GM18907 (cell line): ENCODE results near the gene FDX2.

Experiments used
- ATAC-seq: cut with Tn5 transposase; IDR thresholded peaks from one replicate; pipeline ENCODE4 v1.9.1; 2021; ENCODE audit warnings: mild to moderate bottlenecking, moderate library complexity; ENCODE audit not compliant: unreplicated experiment

The FDX2 gene

GRCh38 chr19:10333758-10334587 is 18.2 kb upstream of the FDX2 start:
- ATAC-seq, result no peak

DNA sequence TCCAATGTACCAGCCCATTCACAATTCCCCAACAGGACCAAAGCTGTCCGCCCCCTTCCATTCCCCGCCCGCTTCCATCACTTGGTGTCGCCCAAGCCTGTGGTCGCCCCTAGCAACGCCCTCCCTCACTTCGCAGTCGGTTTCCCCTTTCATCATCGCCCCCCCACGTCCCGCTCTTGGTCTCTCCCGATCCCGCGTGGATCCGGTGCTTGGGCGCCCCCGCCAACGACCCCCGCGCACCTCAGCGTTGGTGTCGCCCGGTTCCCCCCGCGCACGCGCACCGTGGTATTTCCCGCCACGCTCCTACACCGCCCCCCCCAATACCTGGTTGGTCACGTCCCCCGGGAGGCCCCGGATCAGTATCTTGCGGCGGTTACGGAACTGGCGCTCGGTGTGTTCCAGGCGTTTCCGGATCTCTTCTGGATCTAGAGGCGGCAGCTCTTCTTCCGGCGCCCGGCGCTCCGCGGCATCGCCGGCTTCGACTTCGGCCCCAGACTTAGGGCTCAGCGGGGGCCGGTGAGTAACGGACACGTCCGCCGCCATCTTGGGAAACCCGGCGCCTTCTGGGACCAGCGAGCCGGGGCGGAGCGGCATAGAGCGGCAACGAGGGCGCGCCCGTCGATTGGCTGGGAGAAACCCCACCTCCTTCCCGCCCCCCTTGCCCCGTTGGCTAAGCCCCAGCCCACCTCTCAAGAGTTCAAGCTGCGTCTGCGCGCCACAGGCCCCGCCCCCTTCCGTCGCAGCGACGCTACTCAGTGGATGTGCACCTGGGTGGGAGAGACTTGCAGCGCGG is 17.3 kb upstream of the FDX2 start, which contains the start of gene RAVER1:
TSS of gene RAVER1 (minus strand) at position 565 of the 793 bp plus-strand sequence. CDS start at position 543, 22 bp downstream.
- ATAC-seq, result peak; percentile 82

DNA sequence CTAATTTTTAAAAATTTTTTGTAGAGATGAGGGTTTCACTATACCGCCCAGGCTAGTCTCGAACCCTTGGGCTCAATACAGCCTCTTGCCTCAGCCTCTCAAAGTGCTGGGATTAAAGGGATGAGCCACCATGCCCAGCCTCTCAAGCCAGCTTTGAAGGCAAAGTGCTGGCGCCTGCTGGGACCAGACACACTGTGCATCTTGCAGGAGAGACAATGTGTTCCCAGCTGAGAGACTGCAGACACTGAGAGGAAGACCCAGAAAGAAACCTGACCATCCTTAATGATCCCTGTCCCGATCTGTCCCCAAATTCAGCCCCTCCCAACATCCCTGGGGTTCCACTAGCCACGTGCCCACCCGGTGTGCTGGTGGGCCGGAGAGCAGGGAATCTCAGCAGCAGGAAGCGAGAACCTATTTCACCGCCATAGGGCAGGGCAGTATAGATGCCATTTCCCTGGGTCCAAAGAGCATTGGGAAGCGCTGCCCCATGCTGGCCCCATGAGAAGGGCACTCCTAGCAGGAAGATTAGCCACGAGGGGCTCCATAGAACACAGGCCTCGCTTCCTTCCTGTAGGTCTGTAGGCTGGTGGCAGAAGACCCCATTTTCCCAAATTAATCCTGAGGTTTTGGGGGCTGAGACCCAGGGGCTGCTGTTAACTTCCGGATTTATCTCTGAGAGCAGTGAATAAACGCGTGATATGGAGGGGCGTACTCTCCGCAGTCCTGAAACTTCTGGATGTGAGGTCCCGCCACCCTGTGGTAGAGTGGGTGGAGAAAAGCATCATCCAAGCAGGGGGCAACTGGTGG is 16.5 kb upstream of the FDX2 start:
- peak; percentile 6 for ATAC-seq

DNA sequence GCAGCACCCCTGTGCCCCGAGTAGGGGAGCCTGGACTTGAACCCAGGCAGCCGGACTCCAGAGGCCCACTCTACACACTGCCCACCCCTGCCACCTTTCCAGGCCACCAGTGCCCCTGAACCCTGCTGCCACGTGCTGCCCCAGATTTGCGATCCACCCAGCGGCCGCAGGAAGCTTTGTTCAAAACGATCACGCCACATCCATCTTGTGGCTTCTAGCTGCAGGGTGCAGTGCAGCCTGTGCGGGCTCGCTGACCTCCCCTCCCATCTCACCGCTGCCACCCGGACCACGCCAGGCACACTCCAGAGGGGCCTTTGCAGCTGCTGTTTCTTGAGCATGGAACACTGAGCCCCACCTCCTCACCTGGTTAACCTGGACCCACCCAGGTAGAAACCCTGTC is 13.7 kb upstream of the FDX2 start:
- ATAC-seq, result no peak

DNA sequence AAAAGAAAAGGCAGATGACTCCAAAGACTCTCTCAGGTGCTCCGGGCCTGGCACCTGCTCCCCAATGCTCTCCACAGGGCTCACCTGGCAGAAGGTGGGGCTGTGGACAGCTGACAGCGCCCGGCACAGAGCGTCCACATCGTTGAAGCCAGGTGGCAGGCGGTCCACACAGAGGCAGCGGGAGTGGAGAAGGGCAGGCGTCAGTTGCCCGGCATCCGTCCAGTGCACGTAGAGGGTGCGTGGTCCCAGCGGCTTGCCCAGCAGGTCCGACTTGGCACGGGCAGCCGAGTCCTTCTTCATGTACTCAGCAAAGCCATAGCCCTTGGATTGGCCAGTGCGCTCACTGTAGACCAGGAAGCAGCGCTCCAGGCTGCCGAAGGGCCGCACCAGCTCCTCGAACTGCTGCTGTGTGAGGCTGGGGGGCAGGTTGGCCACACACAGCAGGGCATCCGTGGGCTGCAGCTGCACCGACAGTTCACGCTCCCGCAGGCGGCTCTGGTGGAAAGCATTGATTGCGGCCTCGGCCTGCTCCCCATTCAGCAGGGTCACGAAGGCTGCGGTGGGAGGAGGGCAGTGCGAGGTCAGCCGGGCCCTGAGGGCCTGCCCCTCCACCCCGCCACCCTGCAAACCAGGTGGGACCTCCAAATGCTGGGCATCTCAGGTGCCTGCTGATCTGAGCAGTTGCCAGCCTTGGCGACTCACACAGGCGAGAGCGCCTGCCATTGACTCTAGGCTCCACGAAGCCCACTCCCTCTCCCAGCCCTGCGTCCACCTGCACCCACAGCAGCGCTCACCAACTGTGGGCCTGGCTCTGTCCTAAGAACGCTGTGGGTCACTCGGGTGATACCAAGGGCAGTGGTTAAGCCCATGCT is 13.0 kb upstream of the FDX2 start:
- ATAC-seq, result no peak

DNA sequence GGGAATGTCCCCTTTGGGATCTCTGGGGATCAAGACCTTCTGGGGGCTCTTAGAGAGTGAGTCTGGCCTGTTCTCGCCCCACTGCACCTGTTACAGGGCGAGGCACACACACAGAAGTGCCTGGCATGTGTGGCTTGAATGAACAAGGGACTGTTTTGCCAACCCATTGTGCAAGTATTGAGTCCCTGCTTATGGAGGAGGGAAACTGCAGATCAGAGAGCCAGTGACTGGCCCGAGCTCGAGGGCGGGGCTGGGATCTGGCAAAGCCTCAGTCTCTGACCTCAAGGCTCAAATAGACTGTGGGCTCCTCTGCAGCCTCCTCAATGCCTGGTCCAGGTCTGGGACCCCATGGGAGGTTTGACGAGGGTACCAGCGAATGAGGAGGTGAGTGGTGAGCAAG is 12.0 kb upstream of the FDX2 start:
- no peak for ATAC-seq

DNA sequence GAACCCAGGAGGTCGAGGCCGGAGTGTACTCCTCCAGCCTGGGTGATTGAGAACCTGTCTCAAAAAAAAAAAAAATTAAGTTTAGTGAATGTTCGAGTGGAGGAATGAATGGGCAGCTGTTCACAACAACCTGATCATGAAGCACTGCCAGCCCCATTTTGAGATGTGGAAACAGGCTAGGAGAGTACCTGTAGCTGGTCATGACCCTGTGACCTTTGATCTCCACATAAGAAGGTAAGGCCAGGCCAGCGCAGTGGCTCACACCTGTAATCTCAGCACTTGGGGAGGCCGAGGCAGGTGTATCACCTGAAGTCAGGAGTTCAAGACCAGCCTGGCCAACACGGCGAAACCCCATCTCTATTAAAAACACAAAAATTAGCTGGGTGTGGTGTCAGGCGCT is 9.9 kb upstream of the FDX2 start:
- no peak for ATAC-seq

GRCh38 chr19:10321874-10322835 is 6.3 kb upstream of the FDX2 start:
- ATAC-seq, result no peak

- ATAC-seq, result no peak
These were observed 5.6 kb upstream of the FDX2 start for GRCh38 chr19:10321417-10321797.

DNA sequence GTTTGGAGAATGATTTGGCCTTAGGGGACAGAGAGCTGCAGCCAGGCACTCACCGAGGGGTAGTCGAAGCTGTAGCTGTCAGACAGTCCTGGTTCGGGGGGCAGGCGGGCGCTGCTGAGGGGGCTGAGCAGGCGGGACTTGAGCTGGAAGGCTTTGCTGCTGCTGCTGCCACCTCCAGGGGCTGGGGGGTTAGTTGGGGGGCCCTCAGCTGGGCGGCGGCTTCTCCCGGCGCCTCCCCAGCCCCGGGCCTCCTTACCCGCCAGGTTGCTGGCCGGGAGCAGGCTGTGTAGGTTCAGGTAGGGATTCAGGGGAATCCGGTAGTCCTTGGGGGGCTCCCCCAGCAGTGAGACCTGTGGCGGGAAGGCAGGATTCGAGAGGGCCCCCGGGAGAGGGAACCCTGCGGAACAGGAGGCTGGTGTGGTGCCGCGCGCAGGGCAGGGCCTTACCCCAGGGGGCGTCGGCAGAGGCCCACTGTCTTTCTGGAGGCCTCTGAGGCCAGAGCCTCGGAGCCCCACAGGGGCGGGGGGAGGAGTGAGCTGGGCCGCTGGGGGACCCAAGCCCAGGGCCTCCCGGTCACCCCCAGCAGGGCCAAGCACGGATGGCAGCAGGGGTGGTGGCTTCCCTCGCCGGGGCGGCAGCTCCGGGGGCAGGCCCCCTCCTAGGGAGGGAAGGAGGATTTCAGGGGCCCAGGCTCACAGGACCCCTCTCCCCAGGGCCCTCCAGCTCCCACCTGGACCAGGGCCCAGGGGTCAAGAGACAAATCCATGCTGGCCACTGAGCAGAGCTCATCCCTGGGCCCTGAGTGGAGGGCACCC is 5.0 kb upstream of the FDX2 start:
- no peak for ATAC-seq

GRCh38 chr19:10318807-10319682 is 3.2 kb upstream of the FDX2 start:
- ATAC-seq, result no peak

DNA sequence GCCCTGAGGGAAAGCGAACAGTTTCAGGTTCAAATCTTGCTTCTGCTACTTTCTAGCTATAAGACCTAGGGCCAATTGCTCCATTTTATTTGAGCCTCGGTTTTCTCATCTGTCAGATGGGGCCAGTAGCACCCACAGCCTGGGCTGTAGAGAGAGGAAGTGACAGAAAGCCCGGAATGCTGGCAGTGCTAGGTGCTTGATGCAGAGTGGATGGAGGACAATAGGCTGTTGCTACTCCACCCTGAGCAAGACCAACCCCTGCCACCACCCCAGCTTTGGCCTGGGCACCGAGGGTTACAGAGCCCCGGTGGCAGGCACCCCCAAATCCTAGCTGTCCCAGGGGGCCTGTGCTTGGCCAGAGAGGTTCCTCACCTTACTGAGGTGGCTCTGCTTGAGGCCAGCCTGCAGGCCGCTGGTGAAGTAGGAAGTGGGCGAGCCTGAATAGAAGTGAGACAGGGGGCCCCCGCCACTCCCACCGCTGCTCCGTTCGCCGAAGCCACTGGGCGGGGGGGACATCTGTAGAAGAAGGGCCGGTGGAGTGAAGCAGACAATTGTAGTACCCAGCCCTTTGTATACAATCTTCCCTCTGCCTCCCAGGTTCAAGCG is 2.1 kb upstream of the FDX2 start:
- no peak for ATAC-seq

DNA sequence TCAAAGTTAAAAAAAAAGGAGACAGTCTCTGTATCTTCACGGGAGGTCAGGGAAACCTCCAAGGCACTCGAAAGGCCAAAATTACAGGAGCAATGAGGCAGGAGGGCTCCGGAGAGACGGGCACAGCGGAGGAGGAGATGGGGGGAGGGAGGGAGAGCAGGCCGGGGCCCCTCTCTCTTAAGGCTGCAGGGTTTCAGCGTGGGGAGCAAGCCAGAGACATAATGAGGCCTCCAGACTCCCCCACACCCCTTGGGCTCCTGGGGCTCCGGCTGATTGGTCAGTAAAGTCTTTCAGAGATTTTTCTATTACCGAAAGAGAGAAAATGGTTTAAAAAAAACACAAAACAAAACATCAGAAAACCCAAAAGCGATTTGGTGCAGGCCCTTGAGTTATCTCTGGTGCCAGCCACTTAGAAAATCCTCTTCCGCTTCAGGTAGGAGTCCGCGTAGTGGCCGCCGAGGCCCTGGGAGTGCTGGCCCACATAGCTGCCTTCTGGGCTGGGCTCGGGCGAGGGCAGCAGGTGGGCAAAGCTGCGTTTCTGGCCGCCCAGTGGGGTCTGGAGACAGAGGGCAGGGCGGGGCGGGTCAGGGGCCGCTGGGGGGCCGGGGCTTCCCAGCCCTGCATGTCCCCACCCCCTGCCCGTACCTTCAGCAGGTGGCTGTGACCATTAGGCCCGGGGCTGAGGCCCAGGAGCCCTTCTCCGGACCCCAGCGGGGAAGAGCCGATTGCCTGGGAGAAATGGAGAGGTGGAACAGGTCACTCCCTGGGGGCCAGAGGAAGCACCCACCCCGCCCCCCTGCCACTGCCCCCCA is 1.4 kb upstream of the FDX2 start:
- no peak for ATAC-seq

- peak; percentile 22 for ATAC-seq
These were observed 622 bp upstream of the FDX2 start for GRCh38 chr19:10316229-10317044.

GRCh38 chr19:10309423-10309822 is 6.4 kb downstream of the FDX2 start, which contains the start of gene ZGLP1:
TSS of gene ZGLP1 (minus strand) at chr19:10309815.
- ATAC-seq, result no peak
